MCF 10A (cell line): ENCODE data around the gene EFNB2. TPM values are rescaled to one million over a fixed set of nuclear protein-coding genes. Genes with fewer than 3 reads are reported as not detected.

Experiments used
- BruUV-seq: library from RNA; stranded (reverse); fragments of 400-500 nt; replicated peaks from 2 replicates; lab custom pipeline; 2021; lab: Mats Ljungman, UMichigan
- CTCF ChIA-PET: fragments of 300-600 bp; sonication (Branson Sonifier 250); formaldehyde crosslinking; extraction: SDS; loops from one replicate; lab custom pipeline; 2021; ENCODE audit warnings: antibody characterized with exemption, inconsistent platforms; lab: Yijun Ruan, JAX
- POLR2A ChIA-PET: fragments of 300-600, 350-650 bp; sonication (Branson Sonifier 250); formaldehyde crosslinking; extraction: SDS; loops from one replicate; lab custom pipeline; 2020; ENCODE audit warnings: antibody characterized with exemption, inconsistent platforms; lab: Yijun Ruan, JAX
- DNase-seq: peaks from one replicate; pipeline ENCODE4 v3.0.0-alpha.2; 2018; ENCODE audit not compliant: unreplicated experiment
- H3K27ac Mint-ChIP-seq: one replicate; pipeline ENCODE4 v1.8.0; 2022; ENCODE audit warnings: mild to moderate bottlenecking, low read depth, mixed read lengths; ENCODE audit not compliant: unreplicated experiment
- H3K27me3 Mint-ChIP-seq: one replicate; pipeline ENCODE4 v1.8.0; 2022; ENCODE audit warnings: mixed read lengths; ENCODE audit not compliant: insufficient read depth, unreplicated experiment
- H3K36me3 Mint-ChIP-seq: one replicate; pipeline ENCODE4 v1.8.0; 2022; ENCODE audit warnings: mild to moderate bottlenecking, moderate library complexity, mixed read lengths; ENCODE audit not compliant: insufficient read depth, unreplicated experiment
- H3K4me1 Mint-ChIP-seq: one replicate; pipeline ENCODE4 v1.8.0; 2022; ENCODE audit warnings: mixed read lengths; ENCODE audit not compliant: insufficient read depth, unreplicated experiment
- H3K4me3 Mint-ChIP-seq: one replicate; pipeline ENCODE4 v1.8.0; 2022; ENCODE audit warnings: mild to moderate bottlenecking, moderate library complexity, mixed read lengths; ENCODE audit not compliant: unreplicated experiment
- H3K9me3 Mint-ChIP-seq: one replicate; pipeline ENCODE4 v1.8.0; 2022; ENCODE audit warnings: mixed read lengths; ENCODE audit not compliant: unreplicated experiment
- CTCF ChIP-seq: fragments of 200-600 bp; IDR thresholded peaks from one replicate; pipeline ENCODE4 v1.8.0; 2022; ENCODE audit warnings: antibody characterized with exemption, mild to moderate bottlenecking; ENCODE audit not compliant: unreplicated experiment
- intact Hi-C: fragments of 100-400 bp; cut with micrococcal nuclease; formaldehyde crosslinking; loops from 2 replicates; pipeline ENCODE4 v1.14.1; 2022
- total RNA-seq: library from RNA; stranded (reverse); gene quantifications from 2 replicates; pipeline ENCODE4 v1.2.3, GENCODE V29; 2022

EFNB2 gene
- total RNA-seq, 1 experiment from 2014 or later = 40.4 TPM

GRCh38 chr13:106506286-106506685 lies 29.2 kb downstream of the EFNB2 start:
- no peak for TF ChIP-seq CTCF
- H3K4me1 Mint-ChIP-seq = peaks cover 14% of the 10 kb centered on the region
- H3K27ac Mint-ChIP-seq = peak overlapping the region; percentile 76
- ChIA-PET POLR2A (interaction anchor here (2.1 to 2.6 kb wide), 2 partner anchors 26 to 350 kb away, joined by 6 to 15 read pairs; no protein-coding TSS in a partner anchor), CTCF (interaction anchor here (0.6 to 2.2 kb wide), 4 partner anchors 15 to 1304 kb away, joined by 3 to 7 read pairs (median 6); no protein-coding TSS in a partner anchor)
- no peaks in the 10 kb centered on the region for H3K9me3 Mint-ChIP-seq
- DNase-seq = no peak
- no TSS peak for BruUV-seq
- intact Hi-C loops = loop anchor here (5.0 kb wide), 1 partner anchor 129 kb away; no protein-coding TSS in a partner anchor
- H3K36me3 Mint-ChIP-seq = peaks cover 17% of the 10 kb centered on the region
- H3K4me3 Mint-ChIP-seq = no peak overlapping the region
- no peaks in the 10 kb centered on the region for H3K27me3 Mint-ChIP-seq

DNA sequence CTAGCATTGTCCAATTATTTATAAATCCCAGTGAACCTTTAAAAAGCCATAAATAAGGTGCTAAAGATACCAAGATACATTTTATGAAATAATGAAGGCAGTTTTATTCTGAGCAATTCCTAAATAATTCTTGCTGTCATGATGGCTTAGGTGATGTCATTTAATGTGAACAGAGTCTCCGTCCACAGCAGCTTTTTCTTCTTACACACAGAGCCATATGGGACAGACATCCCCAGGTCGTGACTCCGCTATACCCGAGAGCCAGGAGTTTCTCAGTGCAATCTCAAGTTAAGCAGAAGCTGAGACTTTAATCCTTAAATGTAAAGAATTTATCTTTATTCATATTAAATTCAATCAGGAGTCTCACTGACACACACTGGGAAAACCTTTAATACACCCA lies 29.7 kb downstream of the EFNB2 start:
- Mint-ChIP-seq H3K36me3 (peaks cover 12% of the 10 kb centered on the region), H3K27me3 (no peaks in the 10 kb centered on the region), H3K9me3 (no peaks in the 10 kb centered on the region), H3K4me3 (no peak overlapping the region), H3K27ac (peak overlapping the region; percentile 76), H3K4me1 (peaks cover 15% of the 10 kb centered on the region)
- no TSS peak for BruUV-seq
- intact Hi-C loops = loop anchor here (5.0 kb wide), 1 partner anchor 128 kb away; no protein-coding TSS in a partner anchor
- no peak for DNase-seq
- TF ChIP-seq CTCF = no peak
- ChIA-PET CTCF (interaction anchor here (0.7 kb wide), 1 partner anchor 402 kb away, joined by 3 read pairs; no protein-coding TSS in a partner anchor), POLR2A (interaction anchor here (2.6 kb wide), 1 partner anchor 27 kb away, joined by 15 read pairs; no protein-coding TSS in a partner anchor)

DNA sequence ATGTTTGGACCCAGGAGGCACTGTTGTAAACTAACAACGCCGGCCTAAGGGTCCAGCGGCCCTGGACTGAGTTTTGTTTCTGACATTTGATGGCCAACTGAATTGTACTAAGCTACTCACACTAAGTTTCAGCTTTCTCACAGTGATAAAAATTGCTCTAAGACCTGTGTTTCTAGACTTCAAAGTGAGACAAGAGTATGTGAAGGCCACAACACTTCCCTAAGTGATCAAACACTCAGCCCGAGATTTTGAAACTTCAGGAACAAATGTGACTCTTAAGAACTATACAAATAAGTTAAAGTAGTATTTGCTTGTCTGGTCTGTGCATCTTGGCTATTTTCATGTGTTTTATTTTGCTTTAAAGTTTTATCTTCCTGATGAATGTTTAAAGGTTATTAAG lies 30.2 kb downstream of the EFNB2 start:
- no peak for TF ChIP-seq CTCF
- Mint-ChIP-seq H3K27me3 (no peaks in the 10 kb centered on the region), H3K4me1 (peaks cover 20% of the 10 kb centered on the region), H3K36me3 (peaks cover 14% of the 10 kb centered on the region), H3K27ac (peak overlapping the region; percentile 76), H3K4me3 (no peak overlapping the region), H3K9me3 (no peaks in the 10 kb centered on the region)
- POLR2A ChIA-PET = interaction anchor here (0.5 kb wide), 1 partner anchor 1453 kb away, joined by 3 read pairs; no protein-coding TSS in a partner anchor
- intact Hi-C loops = loop anchor here (5.0 kb wide), 1 partner anchor 128 kb away; no protein-coding TSS in a partner anchor
- DNase-seq = no peak
- CTCF ChIA-PET = interaction anchor here (0.8 to 1.6 kb wide), 2 partner anchors 10 to 17 kb away, joined by 3 to 6 read pairs; no protein-coding TSS in a partner anchor
- BruUV-seq = no TSS peak

- H3K36me3 Mint-ChIP-seq = peaks cover 16% of the 10 kb centered on the region
- H3K4me1 Mint-ChIP-seq = peaks cover 33% of the 10 kb centered on the region
- intact Hi-C loops = no loop called here
- H3K9me3 Mint-ChIP-seq = no peaks in the 10 kb centered on the region
- DNase-seq = no peak
- POLR2A ChIA-PET = interaction anchor here (0.8 to 1.5 kb wide), 7 partner anchors 9 to 839 kb away, joined by 3 to 9 read pairs (median 4); no protein-coding TSS in a partner anchor
- H3K4me3 Mint-ChIP-seq = no peak overlapping the region
- TF ChIP-seq CTCF = no peak
- peak overlapping the region; percentile 90 for H3K27ac Mint-ChIP-seq
- no peaks in the 10 kb centered on the region for H3K27me3 Mint-ChIP-seq
- CTCF ChIA-PET = interaction anchor here (0.6 to 1.6 kb wide), 4 partner anchors 10 to 27 kb away, joined by 3 to 6 read pairs (median 3); no protein-coding TSS in a partner anchor
- BruUV-seq = no TSS peak
Measured at GRCh38 chr13:106503730-106504453, 31.6 kb downstream of the EFNB2 start.
